Neuronal stem cell (in vitro differentiated cells): ENCODE data around the gene ACAT2.

Experiments
- DNase-seq: peaks from one replicate; pipeline ENCODE4 v3.0.0-alpha.2; 2013; ENCODE audit warnings: low spot score
- H2AFZ ChIP-seq: one replicate; pipeline ENCODE4 v1.6.1; 2013; ENCODE audit warnings: mild to moderate bottlenecking, low read length, inconsistent platforms
- H2AK5ac ChIP-seq: 2 replicates; pipeline ENCODE4 v1.6.1; 2013; ENCODE audit warnings: low read depth, mild to moderate bottlenecking, inconsistent platforms, low read length, moderate library complexity, mixed read lengths
- H2BK120ac ChIP-seq: 2 replicates; pipeline ENCODE4 v1.6.1; 2013; ENCODE audit warnings: low read depth, mild to moderate bottlenecking, inconsistent platforms, low read length, moderate library complexity, mixed read lengths
- H2BK12ac ChIP-seq: one replicate; pipeline ENCODE4 v1.6.1; 2013; ENCODE audit warnings: low read length, inconsistent platforms
- H2BK15ac ChIP-seq: 2 replicates; pipeline ENCODE4 v1.6.1; 2013; ENCODE audit warnings: mild to moderate bottlenecking, low read length, inconsistent platforms, mixed read lengths
- H2BK5ac ChIP-seq: one replicate; pipeline ENCODE4 v1.6.1; 2013; ENCODE audit warnings: inconsistent platforms, mild to moderate bottlenecking, low read length, moderate library complexity
- H3K14ac ChIP-seq: one replicate; pipeline ENCODE4 v1.6.1; 2013; ENCODE audit warnings: low read length, inconsistent platforms
- H3K18ac ChIP-seq: 2 replicates; pipeline ENCODE4 v1.6.1; 2013; ENCODE audit warnings: low read length, inconsistent platforms
- H3K23ac ChIP-seq: 2 replicates; pipeline ENCODE4 v1.6.1; 2013; ENCODE audit warnings: low read depth, mild to moderate bottlenecking, mixed read lengths, low read length, inconsistent platforms; ENCODE audit not compliant: poor library complexity
- H3K27ac ChIP-seq: replicated peaks from 3 replicates; pipeline ENCODE4 v1.5.1; 2013; ENCODE audit warnings: low read length, inconsistent platforms
- H3K27me3 ChIP-seq, 3 experiments: 2 replicates each; pipeline ENCODE4 v1.6.1; 2013; ENCODE audit warnings: low read length in 3 of 3, mild to moderate bottlenecking in 2 of 3, inconsistent platforms in 1 of 3, low read depth in 1 of 3, mixed read lengths in 1 of 3, moderate library complexity in 1 of 3; ENCODE audit not compliant: control insufficient read depth in 3 of 3, insufficient read depth in 3 of 3
- H3K36me3 ChIP-seq, 2 donors: replicated peaks in 1 of 2; 2 replicates each; pipeline ENCODE4 v1.6.1; 2013; ENCODE audit warnings: low read length in 2 of 2; ENCODE audit not compliant: control insufficient read depth in 2 of 2, insufficient read depth in 2 of 2
- H3K4ac ChIP-seq: 2 replicates; pipeline ENCODE4 v1.6.1; 2013; ENCODE audit warnings: inconsistent platforms, mild to moderate bottlenecking, low read length, moderate library complexity
- H3K4me1 ChIP-seq, 2 donors: 1 replicate in 1 of 2; 2 replicates in 1 of 2; pipeline ENCODE4 v1.6.1; 2013; ENCODE audit warnings: low read length in 2 of 2, low read depth in 1 of 2; ENCODE audit not compliant: control insufficient read depth in 2 of 2, insufficient read depth in 1 of 2
- H3K4me2 ChIP-seq: one replicate; pipeline ENCODE4 v1.6.1; 2013; ENCODE audit warnings: mild to moderate bottlenecking, low read length, inconsistent platforms; ENCODE audit not compliant: insufficient read depth, poor library complexity, severe bottlenecking
- H3K4me3 ChIP-seq, 2 donors: 2 replicates each; pipeline ENCODE4 v1.5.1; 2013; ENCODE audit warnings: low read length in 2 of 2, mild to moderate bottlenecking in 2 of 2, inconsistent platforms in 1 of 2, moderate library complexity in 1 of 2
- H3K79me1 ChIP-seq: one replicate; pipeline ENCODE4 v1.6.1; 2013; ENCODE audit warnings: low read depth, mild to moderate bottlenecking, inconsistent platforms, low read length, moderate library complexity
- H3K9ac ChIP-seq: one replicate; pipeline ENCODE4 v1.6.1; 2013; ENCODE audit warnings: mild to moderate bottlenecking, low read depth, low read length, inconsistent platforms; ENCODE audit not compliant: poor library complexity
- H3K9me3 ChIP-seq, 2 donors: replicated peaks in 1 of 2; 2 replicates each; pipeline versions ENCODE3 to v1.6.1; 2013; ENCODE audit warnings: low read length in 2 of 2, mild to moderate bottlenecking in 2 of 2, inconsistent platforms in 1 of 2, low read depth in 1 of 2, mixed read lengths in 1 of 2, moderate library complexity in 1 of 2; ENCODE audit not compliant: control insufficient read depth in 2 of 2, insufficient read depth in 1 of 2
- H4K8ac ChIP-seq: one replicate; pipeline ENCODE4 v1.6.1; 2013; ENCODE audit warnings: low read depth, mild to moderate bottlenecking, inconsistent platforms, low read length, moderate library complexity
- H4K91ac ChIP-seq: one replicate; pipeline ENCODE4 v1.6.1; 2013; ENCODE audit warnings: low read length, low read depth, mild to moderate bottlenecking, inconsistent platforms; ENCODE audit not compliant: poor library complexity
- WGBS, 2 donors: extraction: QIAGEN DNeasy Blood & Tissue Kit; methylation state at CpG; one replicate each; pipeline ENCODE4 v1.1.7; 2013; ENCODE audit warnings: missing lambda C conversion rate in 2 of 2, mixed read lengths in 1 of 2; ENCODE audit not compliant: insufficient read length in 2 of 2, insufficient replicate concordance in 1 of 2; ENCODE audit errors: extremely low coverage in 2 of 2; 5-methylcytosine and 5-hydroxymethylcytosine counted together

The ACAT2 gene

DNA sequence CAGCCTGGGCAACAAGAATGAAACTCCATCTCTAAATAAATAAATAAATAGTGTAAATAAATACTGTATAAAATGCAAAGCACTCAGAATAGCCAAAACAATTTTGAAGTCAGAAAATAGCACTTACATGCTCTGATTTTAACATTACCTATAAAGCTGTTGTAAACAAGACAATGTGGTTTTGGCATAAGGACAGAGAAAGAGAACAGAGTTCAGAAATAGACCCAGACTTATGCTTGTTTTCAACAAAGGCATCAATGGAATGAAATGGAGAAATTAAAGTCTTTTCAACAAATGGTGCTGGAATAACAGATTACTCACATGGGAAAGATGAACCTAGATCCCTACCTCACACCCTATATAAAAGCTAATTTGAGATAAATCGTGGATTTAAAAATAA lies 10.4 kb downstream of the ACAT2 start:
- no peaks in the 10 kb centered on the region for H3K4me1 ChIP-seq
- H2BK120ac ChIP-seq, result no peak overlapping the region
- H3K18ac ChIP-seq, result no peak overlapping the region
- no peak overlapping the region for H4K8ac ChIP-seq
- H2AK5ac ChIP-seq, result no peak overlapping the region
- H3K9ac ChIP-seq, result no peak overlapping the region
- H3K4me2 ChIP-seq, result no peak overlapping the region
- H3K23ac ChIP-seq, result no peak overlapping the region
- peaks cover 3% of the 10 kb centered on the region for H3K79me1 ChIP-seq
- DNase-seq, result no peak
- peaks cover 45 to 100% of the 10 kb centered on the region in 2 donors for H3K36me3 ChIP-seq
- no peak overlapping the region for H2BK12ac ChIP-seq
- no CpG with 5 or more reads among the region's 1 CpG for WGBS, 2 donors
- H4K91ac ChIP-seq, result no peak overlapping the region
- H3K27ac ChIP-seq, result no peak overlapping the region
- no peak overlapping the region for H2BK15ac ChIP-seq
- H3K9me3 ChIP-seq, result peaks cover 4 to 7% of the 10 kb centered on the region in 2 donors
- no peak overlapping the region for H3K4me3 ChIP-seq
- H3K14ac ChIP-seq, result no peak overlapping the region
- no peak overlapping the region for H2AFZ ChIP-seq
- no peak overlapping the region for H3K4ac ChIP-seq
- no peaks in the 10 kb centered on the region for H3K27me3 ChIP-seq
- H2BK5ac ChIP-seq, result no peak overlapping the region

DNA sequence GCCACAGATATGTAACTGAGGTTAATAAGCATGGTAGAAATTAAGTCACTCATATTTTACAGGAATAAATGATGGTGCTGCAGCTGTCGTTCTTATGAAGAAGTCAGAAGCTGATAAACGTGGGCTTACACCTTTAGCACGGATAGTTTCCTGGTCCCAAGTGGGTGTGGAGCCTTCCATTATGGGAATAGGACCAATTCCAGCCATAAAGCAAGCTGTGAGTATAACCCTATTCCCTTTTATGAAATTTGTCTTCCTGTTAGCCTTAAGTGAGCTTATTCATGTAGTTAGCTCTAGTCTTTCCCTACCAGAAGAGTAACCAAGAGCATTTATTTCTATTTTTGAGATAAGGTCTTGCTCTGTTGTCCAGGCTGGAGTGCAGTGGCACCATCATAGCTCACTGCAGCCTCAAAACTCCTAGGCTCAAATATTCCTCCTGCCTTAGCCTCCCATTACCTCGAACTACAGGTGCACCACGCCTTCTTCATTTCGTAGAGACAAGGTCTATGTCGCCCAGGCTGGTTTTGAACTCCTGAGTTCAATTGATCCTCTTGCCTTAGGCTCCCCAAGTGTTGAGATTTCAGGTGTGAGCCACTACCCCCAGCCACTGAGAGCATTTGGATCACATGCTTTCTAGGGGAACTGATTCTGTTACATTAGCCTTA lies 15.5 kb downstream of the ACAT2 start:
- Histone ChIP-seq H3K4me1 (peaks cover 0 to 2% of the 10 kb centered on the region in 2 donors), H3K9me3 (peaks cover 0 to 2% of the 10 kb centered on the region in 2 donors), H3K79me1 (peaks cover 5% of the 10 kb centered on the region), H2AK5ac (no peak overlapping the region), H3K4me3 (no peak overlapping the region), H3K4ac (no peak overlapping the region), H2BK12ac (no peak overlapping the region), H3K27me3 (no peaks in the 10 kb centered on the region), H4K91ac (no peak overlapping the region), H4K8ac (no peak overlapping the region), H3K27ac (no peak overlapping the region), H2AFZ (no peak overlapping the region), H3K9ac (no peak overlapping the region), H3K36me3 (peaks cover 35 to 100% of the 10 kb centered on the region in 2 donors), H3K14ac (no peak overlapping the region), H2BK120ac (no peak overlapping the region), H2BK15ac (no peak overlapping the region), H2BK5ac (no peak overlapping the region), H3K18ac (no peak overlapping the region), H3K23ac (no peak overlapping the region), H3K4me2 (no peak overlapping the region)
- no CpG with 5 or more reads among the region's 7 CpGs for WGBS, 2 donors
- no peak for DNase-seq

DNA sequence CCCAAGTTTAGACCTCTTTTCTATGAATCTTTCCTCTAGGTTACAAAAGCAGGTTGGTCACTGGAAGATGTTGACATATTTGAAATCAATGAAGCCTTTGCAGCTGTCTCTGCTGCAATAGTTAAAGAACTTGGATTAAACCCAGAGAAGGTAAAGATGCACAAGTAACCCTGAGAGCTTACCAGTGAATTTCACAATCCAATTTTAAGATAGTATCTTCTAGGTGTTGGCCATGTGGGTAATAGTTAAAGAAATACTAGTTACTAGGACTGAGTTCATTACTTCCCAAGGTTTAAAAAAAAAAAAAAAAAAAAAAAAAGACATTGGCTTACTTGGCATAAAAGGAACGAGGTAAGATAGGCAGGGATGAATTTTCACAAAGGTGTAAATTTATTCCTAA lies 16.3 kb downstream of the ACAT2 start:
- DNase-seq, result no peak

DNA sequence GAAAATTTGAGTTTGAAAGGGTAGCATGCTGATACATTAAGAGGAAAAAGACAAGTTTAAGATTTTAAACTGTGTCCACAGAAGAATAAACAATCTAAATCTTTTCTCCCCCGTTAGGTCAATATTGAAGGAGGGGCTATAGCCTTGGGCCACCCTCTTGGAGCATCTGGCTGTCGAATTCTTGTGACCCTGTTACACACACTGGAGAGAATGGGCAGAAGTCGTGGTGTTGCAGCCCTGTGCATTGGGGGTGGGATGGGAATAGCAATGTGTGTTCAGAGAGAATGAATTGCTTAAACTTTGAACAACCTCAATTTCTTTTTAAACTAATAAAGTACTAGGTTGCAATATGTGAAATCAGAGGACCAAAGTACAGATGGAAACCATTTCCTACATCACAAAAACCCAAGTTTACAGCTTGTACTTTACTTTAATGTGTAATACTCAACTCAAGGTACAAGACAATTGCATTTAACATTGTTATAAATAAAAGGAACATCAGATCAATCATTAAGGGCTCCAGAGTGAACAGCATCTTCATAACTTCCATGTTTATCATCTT lies 16.8 kb downstream of the ACAT2 start:
- Histone ChIP-seq H3K4me2 (no peak overlapping the region), H3K36me3 (peaks cover 42 to 100% of the 10 kb centered on the region in 2 donors), H3K9ac (no peak overlapping the region), H4K91ac (no peak overlapping the region), H3K14ac (no peak overlapping the region), H3K4ac (no peak overlapping the region), H4K8ac (no peak overlapping the region), H3K79me1 (peaks cover 5% of the 10 kb centered on the region), H2BK120ac (no peak overlapping the region), H2AK5ac (no peak overlapping the region), H3K27me3 (no peaks in the 10 kb centered on the region), H2AFZ (no peak overlapping the region), H2BK5ac (no peak overlapping the region), H3K27ac (no peak overlapping the region), H3K18ac (no peak overlapping the region), H3K9me3 (peaks cover 0 to 2% of the 10 kb centered on the region in 2 donors), H3K4me3 (no peak overlapping the region), H3K23ac (no peak overlapping the region), H2BK15ac (no peak overlapping the region), H2BK12ac (no peak overlapping the region), H3K4me1 (peaks cover 0 to 2% of the 10 kb centered on the region in 2 donors)
- no peak for DNase-seq
- WGBS, 2 donors, result no CpG with 5 or more reads among the region's 3 CpGs

More for the DNA sequence above, 16.3 kb downstream of the ACAT2 start:
- H3K9ac ChIP-seq, result no peak overlapping the region
- H3K4me2 ChIP-seq, result no peak overlapping the region
- no peak overlapping the region for H3K18ac ChIP-seq
- H3K4ac ChIP-seq, result no peak overlapping the region
- peaks cover 0 to 2% of the 10 kb centered on the region in 2 donors for H3K4me1 ChIP-seq
- H3K4me3 ChIP-seq, result no peak overlapping the region
- peaks cover 40 to 100% of the 10 kb centered on the region in 2 donors for H3K36me3 ChIP-seq
- no peak overlapping the region for H2AFZ ChIP-seq
- no peak overlapping the region for H2BK5ac ChIP-seq
- H2BK120ac ChIP-seq, result no peak overlapping the region
- no peak overlapping the region for H4K91ac ChIP-seq
- H3K79me1 ChIP-seq, result peaks cover 5% of the 10 kb centered on the region
- peaks cover 0 to 2% of the 10 kb centered on the region in 2 donors for H3K9me3 ChIP-seq
- H2BK15ac ChIP-seq, result no peak overlapping the region
- H4K8ac ChIP-seq, result no peak overlapping the region
- H3K23ac ChIP-seq, result no peak overlapping the region
- no peaks in the 10 kb centered on the region for H3K27me3 ChIP-seq
- WGBS, 2 donors, result no CpG with 5 or more reads among the region's 1 CpG
- no peak overlapping the region for H2AK5ac ChIP-seq
- no peak overlapping the region for H3K27ac ChIP-seq
- H3K14ac ChIP-seq, result no peak overlapping the region
- no peak overlapping the region for H2BK12ac ChIP-seq
